Endothelial cell of hepatic sinusoid (primary cell): Measurements from ENCODE around the gene PRPF38A.
"Not testable (repeated sequence)": the region's sequence is repeated elsewhere in the genome, so short reads cannot be mapped to it uniquely, and the experiment has no call there.

Experiments used
- in situ Hi-C: cut with HindIII; loops from 2 replicates; pipeline ENCODE4 v1.10.0; 2017; ENCODE audit warnings: low sequenced_read_pairs

The PRPF38A gene

GRCh38 chr1:52404116-52404974 lies at the start of gene PRPF38A, which contains the start of gene ORC1:
Gene PRPF38A, plus strand, starts transcription at chr1:52404602. Its CDS starts 148 bp downstream, at chr1:52404750.
Gene ORC1, minus strand, starts transcription at chr1:52404423. Its CDS starts 2,200 bp downstream, at chr1:52402223.
- in situ Hi-C loops = no loop called here

- in situ Hi-C loops = no loop called here
Measured at GRCh38 chr1:52355436-52355835, 49.0 kb upstream of the PRPF38A start.

DNA sequence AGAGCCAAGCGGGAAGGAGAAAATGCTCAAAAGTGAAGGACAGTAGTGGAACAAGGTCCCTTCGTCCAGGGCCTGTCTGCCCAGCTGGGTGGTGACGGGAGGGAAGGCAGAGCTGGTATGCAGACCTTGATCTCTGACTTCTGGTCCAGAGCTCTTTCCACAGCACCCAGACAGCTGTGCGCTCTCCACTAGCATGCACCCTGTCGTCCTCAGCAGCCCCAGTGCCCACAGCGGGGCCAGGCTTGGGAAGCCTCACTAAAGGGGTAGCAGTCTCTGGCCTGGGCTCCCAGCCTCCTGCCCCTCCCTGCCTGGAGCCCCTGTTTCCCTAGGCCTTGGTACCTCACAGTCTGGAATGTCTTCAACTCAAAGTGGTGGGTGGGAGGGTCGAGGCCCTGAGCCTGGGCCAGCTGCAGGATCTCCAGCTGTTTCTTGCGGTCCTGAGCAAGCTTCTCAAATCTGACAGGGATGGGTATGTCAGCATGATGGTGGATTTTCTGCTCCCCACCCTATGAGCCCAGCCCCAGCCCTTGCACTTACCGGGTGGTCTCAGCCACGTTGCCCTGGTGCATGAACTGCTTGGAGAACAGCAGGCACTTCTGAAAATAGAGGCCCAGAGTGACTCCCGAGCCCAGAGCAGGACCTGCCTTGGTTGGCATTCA lies 48.4 kb upstream of the PRPF38A start:
- in situ Hi-C loops = no loop called here

- in situ Hi-C loops = no loop called here
Measured at GRCh38 chr1:52356818-52357355, 47.5 kb upstream of the PRPF38A start.

GRCh38 chr1:52357397-52357796 lies 47.0 kb upstream of the PRPF38A start:
- in situ Hi-C loops = no loop called here

DNA sequence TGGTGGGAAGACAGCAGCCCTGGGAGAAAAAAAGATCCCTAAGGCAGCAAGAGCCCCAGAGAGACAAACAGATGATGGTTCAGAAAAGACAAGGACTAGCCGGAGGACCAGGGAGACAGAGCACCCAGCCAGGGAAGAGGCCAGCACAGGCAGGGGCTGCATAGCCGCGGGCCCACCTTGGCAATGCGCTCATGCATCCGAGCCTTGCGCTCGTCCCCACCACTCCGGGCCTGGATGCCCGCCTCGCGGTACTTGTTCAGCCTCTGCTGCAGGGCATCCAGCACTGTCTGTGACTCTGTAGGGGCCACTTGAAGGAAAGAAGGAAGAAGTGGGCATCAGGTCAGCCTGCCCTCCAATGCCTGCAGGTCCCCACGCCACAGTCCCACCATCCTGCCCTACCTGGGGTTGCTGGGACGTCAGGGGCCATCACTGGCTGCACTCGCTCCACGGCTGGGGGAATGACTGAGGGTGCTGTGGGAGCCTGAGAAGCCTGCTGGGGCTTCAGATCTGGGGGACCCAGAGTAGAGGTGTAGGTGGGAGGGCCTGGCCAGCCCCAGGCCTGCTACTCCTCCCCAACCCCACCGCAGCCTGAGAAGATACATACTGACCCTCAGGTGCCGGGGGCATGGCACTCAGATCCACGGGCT lies 45.4 kb upstream of the PRPF38A start:
- in situ Hi-C loops = no loop called here

- in situ Hi-C loops = no loop called here
Measured at GRCh38 chr1:52359676-52360594, 44.5 kb upstream of the PRPF38A start.

- in situ Hi-C loops = no loop called here
Measured at GRCh38 chr1:52360595-52360968, 43.8 kb upstream of the PRPF38A start.

DNA sequence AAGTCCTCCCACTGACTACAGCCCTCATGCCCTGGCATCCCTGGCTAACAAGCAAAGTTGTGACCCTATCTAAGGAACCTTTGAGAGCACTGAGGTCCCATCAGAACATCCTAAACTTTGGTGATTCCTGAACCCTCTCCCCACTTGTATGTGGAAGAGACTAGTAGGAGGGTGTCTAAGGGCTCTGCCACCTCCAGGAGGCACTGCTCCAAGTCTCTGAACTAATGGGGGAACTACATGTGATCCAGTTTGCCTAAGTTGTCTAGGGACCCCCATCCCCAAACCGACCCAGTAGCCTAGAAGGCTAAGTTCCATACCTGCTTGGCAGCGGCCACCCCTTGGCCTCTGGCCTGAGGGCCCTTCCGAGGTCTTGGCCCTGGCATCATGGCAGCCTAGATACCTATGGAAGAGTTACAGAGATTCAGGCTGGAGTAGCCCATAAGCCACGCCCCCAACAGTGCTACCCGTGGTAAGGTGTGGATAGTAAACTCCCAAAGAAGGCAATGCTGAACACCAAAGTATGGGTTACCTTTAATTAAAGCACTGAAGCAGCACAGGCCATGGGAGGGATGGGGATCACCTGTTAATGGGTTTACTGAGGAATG lies 40.1 kb upstream of the PRPF38A start:
- in situ Hi-C loops = no loop called here

DNA sequence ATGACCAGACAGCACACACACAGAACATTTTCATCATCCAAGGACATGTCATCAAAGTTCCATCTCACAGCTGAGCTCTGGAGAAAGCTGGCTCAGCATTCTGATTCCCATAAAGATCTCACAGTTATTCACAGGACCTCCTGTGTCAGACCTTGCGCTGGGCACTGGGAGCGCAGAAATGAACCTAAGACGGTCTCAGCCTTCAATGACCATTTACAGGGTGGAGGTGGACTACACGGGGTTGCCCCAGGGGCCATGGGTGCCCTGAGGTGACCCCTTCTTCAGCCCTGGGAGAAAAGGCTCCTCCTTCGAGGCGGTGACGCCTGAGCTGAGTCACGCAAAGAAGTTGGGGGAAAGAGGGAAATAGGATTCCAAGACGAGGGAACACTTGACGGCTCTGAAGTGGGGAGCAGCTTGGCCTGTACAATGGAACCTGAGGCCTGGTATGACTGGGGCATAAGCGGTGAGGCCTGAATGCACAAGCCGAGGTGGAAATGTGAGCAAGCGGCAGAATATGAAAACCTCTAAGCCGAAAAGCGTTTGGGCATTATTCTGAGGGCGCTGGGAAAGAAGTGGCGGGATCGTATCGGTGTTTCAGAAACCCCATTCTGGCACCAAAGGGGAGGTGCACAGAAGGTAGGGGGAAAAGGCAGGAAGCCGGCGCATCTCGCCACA lies 39.2 kb upstream of the PRPF38A start:
- in situ Hi-C loops = no loop called here

DNA sequence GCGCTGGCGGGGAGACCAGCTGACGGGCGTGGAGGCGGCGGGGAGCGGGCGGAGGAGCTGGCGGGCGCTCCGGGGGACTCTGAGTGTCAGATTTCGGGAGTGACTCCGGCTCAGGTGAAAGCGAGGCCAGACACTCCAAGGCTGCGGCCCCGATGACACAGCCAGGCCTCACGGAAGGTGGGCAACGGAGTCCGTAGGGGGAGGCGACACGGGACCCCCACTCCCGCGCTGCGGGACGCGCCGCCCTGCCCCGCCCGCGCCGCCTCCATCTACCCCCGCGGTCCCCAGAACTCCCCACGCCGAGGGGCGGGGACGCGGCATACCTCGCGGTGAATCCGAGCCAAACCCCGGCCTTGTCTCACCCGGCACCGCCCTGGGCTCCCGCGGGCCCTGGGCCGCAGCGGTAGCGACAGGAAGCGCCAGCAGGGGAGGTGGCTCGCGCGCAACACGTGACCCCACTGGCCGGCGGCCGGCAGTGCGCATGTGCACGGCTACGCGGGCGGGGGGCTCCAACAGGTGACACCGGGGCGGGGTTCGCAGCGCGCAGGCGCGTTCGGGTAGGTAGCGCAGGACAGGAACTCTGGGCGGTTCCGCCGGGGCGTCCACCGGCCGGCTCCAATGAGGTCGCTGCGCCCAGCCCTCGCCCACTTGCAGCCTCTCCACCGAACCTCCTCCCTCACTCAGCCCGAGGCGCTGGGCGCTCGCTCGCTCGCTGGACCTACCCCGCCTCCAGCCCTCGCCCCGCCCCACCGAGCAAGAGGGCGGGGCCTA lies 38.5 kb upstream of the PRPF38A start, which contains the start of gene CC2D1B:
CC2D1B (minus strand) TSS at position 460 of the 771 bp plus-strand sequence. CDS start 1,585 bp downstream, outside the sequence.
- in situ Hi-C loops = no loop called here

DNA sequence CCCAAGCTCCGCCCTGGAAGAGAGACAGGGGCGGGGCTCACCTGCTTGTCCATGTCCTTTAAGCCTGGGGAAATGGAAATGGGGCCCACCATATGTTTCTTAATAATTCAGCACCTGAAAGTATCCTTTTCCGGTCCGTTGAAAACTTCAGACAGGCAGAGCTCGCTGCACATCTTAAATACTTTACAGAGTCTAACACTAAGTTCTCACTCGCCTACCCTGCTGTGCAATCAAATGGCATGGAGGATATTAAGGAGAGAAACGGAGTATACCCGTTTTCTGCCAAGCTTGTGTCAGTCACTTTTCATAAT lies 37.9 kb upstream of the PRPF38A start:
- in situ Hi-C loops = no loop called here

DNA sequence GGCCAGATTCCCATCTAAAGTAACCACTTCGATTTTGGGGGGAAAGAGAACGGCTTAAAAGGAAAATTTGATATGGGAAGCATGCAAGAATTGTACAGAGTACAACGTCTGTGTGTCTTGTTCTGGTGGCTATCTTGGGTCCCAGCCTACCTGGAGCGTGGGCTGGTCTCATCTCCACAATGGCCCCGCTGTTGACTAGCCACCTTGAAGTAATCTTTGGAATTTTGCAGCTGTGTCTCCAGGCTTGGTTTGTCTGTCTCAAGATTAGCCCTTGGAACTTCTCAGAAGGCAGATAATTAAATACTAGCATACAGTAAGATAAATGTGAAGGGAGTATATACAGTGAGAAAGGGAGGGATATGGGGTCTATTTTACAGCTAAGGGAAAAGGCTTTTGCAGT lies 37.1 kb upstream of the PRPF38A start:
- in situ Hi-C loops = no loop called here

DNA sequence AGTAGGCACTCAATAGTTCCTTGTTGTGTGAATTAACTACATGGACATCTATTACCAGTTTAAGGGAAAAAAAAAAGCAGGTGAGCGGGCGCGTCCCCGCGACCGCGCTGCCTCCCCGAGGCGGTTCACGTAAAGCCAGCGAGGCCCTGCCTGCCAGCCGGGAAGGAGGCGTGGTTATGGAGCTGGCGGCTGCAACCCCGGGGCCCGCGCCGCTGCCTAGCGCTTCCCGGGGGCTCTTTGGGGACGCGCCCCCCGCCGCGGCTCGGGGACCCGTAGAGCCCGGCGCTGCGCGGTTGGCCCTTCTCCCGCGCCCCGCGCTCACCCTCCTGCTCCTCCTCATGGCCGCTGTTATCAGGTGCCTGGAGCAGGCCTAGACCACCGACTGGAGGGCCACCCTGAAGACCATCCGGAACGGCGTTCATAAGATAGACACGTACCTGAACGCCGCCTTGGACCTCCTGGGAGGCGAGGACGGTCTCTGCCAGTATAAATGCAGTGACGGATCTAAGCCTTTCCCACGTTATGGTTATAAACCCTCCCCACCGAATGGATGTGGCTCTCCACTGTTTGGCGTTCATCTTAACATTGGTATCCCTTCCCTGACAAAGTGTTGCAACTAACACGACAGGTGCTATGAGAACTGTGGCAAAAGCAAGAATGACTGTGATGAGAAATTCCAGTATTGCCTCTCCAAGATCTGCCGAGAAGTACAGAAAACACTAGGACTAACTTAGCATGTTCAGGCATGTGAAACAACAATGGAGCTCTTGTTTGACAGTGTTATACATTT lies 35.8 kb upstream of the PRPF38A start:
- in situ Hi-C loops = no loop called here

GRCh38 chr1:52369851-52370250 lies 34.6 kb upstream of the PRPF38A start:
- in situ Hi-C loops = not testable (repeated sequence)

DNA sequence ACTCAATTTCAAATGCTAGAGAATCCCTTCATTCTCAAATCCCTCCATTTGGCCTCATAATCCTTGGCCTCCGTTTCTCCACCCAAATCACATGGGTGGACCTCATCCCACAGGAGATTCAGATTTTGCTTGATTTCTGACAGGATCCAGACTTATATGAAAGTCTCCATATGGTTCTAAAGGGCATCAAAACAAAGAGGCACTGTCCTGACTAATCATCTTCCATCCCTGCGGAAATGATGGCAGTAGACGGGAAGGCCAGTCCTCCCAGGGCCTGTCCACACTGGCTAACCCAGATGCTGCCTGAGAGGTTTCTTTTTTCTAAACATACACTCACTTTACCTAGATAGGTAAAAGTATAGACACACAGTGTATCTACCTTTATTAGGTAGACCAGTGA lies 19.0 kb upstream of the PRPF38A start:
- in situ Hi-C loops = no loop called here

DNA sequence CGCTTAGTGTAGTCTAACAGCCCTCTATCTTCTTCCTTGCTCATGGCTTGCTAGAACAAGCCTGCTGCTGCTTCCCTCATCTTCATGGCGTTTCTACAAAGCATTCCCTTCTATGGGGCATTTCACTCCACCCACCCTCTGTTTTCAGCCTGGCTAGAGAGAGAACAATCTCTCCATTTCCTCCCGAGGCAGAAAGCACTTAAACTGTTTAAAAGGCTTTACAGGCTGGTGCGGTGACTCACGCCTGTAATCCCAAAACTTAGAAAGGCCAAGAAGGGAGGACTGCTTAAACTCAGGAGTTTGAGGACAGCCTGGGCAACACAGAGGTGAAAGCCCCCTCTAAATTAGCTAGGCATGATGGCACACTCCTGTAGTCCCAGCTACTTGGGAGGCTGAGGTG lies 17.9 kb upstream of the PRPF38A start:
- in situ Hi-C loops = no loop called here

- in situ Hi-C loops = no loop called here
Measured at GRCh38 chr1:52393174-52393573, 11.2 kb upstream of the PRPF38A start.
